ENCODE data around the gene DENND6B. TPM values are rescaled to one million over a fixed set of nuclear protein-coding genes. Genes with fewer than 3 reads are reported as not detected.

Gene DENND6B
- total RNA-seq, 1 donor from 2014 or later: 2.7 TPM

- TF ChIP-seq, protein P1, sequence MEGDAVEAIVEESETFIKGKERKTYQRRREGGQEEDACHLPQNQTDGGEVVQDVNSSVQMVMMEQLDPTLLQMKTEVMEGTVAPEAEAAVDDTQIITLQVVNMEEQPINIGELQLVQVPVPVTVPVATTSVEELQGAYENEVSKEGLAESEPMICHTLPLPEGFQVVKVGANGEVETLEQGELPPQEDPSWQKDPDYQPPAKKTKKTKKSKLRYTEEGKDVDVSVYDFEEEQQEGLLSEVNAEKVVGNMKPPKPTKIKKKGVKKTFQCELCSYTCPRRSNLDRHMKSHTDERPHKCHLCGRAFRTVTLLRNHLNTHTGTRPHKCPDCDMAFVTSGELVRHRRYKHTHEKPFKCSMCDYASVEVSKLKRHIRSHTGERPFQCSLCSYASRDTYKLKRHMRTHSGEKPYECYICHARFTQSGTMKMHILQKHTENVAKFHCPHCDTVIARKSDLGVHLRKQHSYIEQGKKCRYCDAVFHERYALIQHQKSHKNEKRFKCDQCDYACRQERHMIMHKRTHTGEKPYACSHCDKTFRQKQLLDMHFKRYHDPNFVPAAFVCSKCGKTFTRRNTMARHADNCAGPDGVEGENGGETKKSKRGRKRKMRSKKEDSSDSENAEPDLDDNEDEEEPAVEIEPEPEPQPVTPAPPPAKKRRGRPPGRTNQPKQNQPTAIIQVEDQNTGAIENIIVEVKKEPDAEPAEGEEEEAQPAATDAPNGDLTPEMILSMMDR (IDR thresholded peaks at IDR 0.05): no peak
- no peak for TF ChIP-seq POLR2A (IDR thresholded peaks at IDR 0.05)
- no peak for TF ChIP-seq POLR2AphosphoS5 (IDR thresholded peaks at IDR 0.05; ENCODE audit: insufficient read depth in 1 of 2, low read depth in 1 of 2)
These were observed 21.4 kb downstream of the DENND6B start for GRCh38 chr22:50305393-50305922.

GRCh38 chr22:50304528-50305392 lies 22.1 kb downstream of the DENND6B start:
- Histone ChIP-seq H3K4me1 (peaks cover 80% of the 10 kb centered on the region), H3K4me3 (peak overlapping the region; percentile 58 to 66), H3K27ac (peak overlapping the region; percentile 90), H3K27me3 (no peaks in the 10 kb centered on the region), H3K9me3 (no peaks in the 10 kb centered on the region), H3K36me3 (no peaks in the 10 kb centered on the region)
- DNase-seq (ENCODE audit: extremely low spot score in 2 of 2): no peak
- intact Hi-C loops (cut with DNase I): no loop called here
- TF ChIP-seq POLR2A (IDR thresholded peaks at IDR 0.05) (no peak), POLR2AphosphoS5 (IDR thresholded peaks at IDR 0.05; ENCODE audit: insufficient read depth in 1 of 2, low read depth in 1 of 2) (peak in 1 of 2 donors; percentile 4)
- TF ChIP-seq, protein P1 (IDR thresholded peaks at IDR 0.05): no peak

More at GRCh38 chr22:50305393-50305922, 21.4 kb downstream of the DENND6B start:
- Histone ChIP-seq H3K9me3 (no peaks in the 10 kb centered on the region), H3K27ac (peak overlapping the region; percentile 90), H3K4me3 (peak overlapping the region; percentile 58 to 66), H3K27me3 (no peaks in the 10 kb centered on the region), H3K36me3 (no peaks in the 10 kb centered on the region), H3K4me1 (peaks cover 73% of the 10 kb centered on the region)
- DNase-seq (ENCODE audit: extremely low spot score in 2 of 2): no peak
- intact Hi-C loops (cut with DNase I): no loop called here

GRCh38 chr22:50303848-50304527 lies 22.8 kb downstream of the DENND6B start:
- Histone ChIP-seq H3K36me3 (no peaks in the 10 kb centered on the region), H3K4me3 (peak overlapping the region; percentile 58 to 66), H3K9me3 (no peaks in the 10 kb centered on the region), H3K4me1 (peaks cover 83% of the 10 kb centered on the region), H3K27ac (peak overlapping the region; percentile 90), H3K27me3 (no peaks in the 10 kb centered on the region)
- DNase-seq (ENCODE audit: extremely low spot score in 2 of 2): no peak
- intact Hi-C loops (cut with DNase I): no loop called here
- TF ChIP-seq POLR2AphosphoS5 (IDR thresholded peaks at IDR 0.05; ENCODE audit: insufficient read depth in 1 of 2, low read depth in 1 of 2) (peak in 1 of 2 donors; percentile 30), POLR2A (IDR thresholded peaks at IDR 0.05) (no peak)
- TF ChIP-seq, protein P1 (IDR thresholded peaks at IDR 0.05): no peak

DNA sequence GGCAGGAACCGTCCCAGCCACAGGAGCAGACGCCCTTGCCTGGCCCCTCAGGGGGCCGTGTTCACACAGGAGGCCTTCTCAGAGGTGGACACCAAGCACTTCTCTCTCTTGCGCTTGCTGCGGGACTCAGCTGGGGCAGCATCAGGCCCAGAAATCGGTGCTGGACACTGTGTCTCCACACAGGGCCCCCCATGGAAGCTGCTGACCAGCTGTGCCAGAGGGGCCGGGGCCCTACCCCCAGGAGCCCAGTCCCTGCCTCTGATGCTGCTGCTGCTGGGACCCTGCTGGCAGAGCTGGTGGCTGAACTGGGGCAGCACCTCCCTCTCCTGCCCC lies 23.3 kb downstream of the DENND6B start:
- no peak for DNase-seq (ENCODE audit: extremely low spot score in 2 of 2)
- Histone ChIP-seq H3K4me3 (peak overlapping the region in 1 of 2 donors; percentile 58), H3K27ac (peak overlapping the region; percentile 90), H3K4me1 (peaks cover 83% of the 10 kb centered on the region), H3K36me3 (no peaks in the 10 kb centered on the region), H3K27me3 (no peaks in the 10 kb centered on the region), H3K9me3 (no peaks in the 10 kb centered on the region)
- TF ChIP-seq, protein P1 (IDR thresholded peaks at IDR 0.05): no peak
- TF ChIP-seq POLR2A (IDR thresholded peaks at IDR 0.05): no peak
- no peak for TF ChIP-seq POLR2AphosphoS5 (IDR thresholded peaks at IDR 0.05; ENCODE audit: insufficient read depth in 1 of 2, low read depth in 1 of 2)
- intact Hi-C loops (cut with DNase I): no loop called here

Measured in vagina (tissue), 2 donors.